HG02852 (cell line): ENCODE measurements around the gene SGTA.

Experiments
- ATAC-seq: cut with Tn5 transposase; IDR thresholded peaks from one replicate; pipeline ENCODE4 v1.9.1; 2021; ENCODE audit warnings: mild to moderate bottlenecking, moderate library complexity; ENCODE audit not compliant: unreplicated experiment

SGTA gene

DNA sequence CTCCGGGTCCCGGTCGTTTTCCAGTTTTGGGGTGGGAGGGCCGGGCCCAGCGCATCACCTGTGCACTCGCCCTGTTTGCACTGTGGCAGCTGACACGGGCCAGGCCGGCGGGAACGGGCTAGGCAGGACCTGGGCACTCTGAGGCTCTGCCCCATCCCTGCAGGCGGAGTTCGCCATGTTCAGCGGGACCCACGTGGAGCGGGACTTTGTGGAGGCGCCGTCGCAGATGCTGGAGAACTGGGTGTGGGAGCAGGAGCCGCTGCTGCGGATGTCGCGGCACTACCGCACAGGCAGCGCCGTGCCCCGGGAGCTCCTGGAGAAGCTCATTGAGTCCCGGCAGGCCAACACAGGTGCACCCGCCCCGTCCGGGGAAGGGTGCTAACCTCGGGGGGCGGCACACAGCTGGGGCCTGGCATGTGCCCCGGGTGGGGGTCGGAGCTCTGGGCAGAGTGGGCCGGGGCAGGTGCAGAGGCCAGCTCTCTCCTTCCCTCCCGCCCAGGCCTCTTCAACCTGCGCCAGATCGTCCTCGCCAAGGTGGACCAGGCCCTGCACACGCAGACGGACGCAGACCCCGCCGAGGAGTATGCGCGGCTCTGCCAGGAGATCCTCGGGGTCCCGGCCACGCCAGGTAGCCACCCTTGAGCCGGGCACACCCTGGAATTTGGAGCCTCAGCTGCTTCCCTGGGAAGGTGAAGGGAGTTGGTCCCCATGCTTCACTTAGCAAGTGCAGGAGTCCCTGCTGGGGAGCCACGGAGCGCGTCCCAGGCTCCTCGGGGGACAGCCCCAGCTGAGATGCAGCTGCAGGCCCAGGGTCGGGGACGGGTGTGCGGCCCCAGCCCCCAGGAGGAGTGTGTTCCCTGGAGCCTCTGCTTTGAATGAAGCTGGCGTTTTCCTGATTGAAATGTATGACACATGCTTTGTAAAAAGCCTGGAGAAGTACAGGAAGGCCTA, 27.3 kb upstream of the SGTA start:
- no peak for ATAC-seq

DNA sequence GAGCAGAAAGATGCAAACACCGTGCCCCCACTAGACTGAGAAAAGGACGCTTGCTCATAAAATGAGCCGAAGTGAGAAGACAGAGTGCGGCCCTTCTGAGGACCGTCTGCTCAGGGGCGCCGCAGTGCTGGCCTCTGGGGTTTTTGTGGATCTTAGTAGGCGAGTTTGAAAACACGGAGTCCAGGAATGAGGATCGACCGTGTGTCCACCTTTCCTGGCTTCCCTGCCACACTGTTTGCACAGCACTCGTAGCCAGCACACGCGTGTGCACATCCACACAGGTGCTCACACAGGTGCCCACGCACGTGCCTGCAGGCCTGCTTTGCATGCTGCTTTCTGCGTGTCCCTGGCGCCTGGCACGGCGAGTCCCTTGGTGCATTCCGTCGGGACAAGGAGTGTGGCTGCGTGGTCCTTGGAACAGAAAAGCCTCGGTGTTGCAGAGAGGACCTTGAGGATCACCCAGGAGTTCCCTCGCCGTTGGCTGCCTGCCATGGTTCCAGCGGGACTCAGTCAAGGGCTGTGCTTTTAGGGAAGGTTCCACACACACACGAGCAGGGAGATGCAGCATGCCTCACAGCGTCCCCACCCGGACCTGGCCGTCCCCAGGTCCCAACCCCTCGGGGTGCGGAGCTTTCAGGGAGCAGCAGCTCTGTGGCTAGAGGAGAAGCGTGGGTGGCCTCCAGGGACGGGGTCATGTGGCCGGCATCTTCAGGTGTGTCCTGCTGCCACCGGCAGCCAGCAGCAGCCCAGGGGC, 26.5 kb upstream of the SGTA start:
- ATAC-seq: no peak

DNA sequence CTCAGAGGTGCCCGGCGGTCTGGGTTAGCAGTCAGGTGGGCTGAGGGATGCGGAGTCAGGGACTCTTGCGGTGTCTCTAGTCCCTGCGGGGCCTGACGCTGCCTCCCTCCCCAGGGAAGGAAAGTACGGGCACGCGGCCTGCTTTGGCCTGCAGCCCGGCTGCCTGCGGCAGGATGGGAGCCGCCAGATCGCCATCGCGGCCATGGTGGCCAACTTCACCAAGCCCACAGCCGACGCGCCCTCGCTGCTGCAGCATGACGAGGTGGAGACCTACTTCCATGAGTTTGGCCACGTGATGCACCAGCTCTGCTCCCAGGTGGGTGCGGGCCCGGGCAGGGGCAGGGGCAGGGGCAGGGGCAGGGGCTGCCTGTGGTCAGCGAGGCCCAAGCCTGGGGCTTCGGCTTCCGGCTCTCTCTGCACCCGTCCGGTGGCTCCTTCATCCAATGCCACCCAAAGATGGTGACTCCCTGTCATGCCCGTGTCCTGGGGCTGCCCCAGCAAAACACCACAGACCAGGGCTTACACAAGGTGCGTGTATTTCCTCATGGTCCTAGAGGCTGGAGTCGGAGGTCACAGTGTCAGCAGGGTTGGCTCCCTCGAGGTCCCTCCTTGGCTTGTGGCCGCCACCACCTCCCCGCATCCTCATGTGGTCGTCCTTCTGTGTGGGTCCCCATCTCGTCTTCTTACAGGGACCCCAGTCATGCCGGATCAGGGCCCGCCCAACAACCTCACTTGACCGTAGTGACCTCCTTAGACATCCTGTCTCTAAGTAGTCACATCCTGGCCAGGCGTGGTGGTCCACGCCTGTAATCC, 25.3 kb upstream of the SGTA start:
- ATAC-seq: no peak

DNA sequence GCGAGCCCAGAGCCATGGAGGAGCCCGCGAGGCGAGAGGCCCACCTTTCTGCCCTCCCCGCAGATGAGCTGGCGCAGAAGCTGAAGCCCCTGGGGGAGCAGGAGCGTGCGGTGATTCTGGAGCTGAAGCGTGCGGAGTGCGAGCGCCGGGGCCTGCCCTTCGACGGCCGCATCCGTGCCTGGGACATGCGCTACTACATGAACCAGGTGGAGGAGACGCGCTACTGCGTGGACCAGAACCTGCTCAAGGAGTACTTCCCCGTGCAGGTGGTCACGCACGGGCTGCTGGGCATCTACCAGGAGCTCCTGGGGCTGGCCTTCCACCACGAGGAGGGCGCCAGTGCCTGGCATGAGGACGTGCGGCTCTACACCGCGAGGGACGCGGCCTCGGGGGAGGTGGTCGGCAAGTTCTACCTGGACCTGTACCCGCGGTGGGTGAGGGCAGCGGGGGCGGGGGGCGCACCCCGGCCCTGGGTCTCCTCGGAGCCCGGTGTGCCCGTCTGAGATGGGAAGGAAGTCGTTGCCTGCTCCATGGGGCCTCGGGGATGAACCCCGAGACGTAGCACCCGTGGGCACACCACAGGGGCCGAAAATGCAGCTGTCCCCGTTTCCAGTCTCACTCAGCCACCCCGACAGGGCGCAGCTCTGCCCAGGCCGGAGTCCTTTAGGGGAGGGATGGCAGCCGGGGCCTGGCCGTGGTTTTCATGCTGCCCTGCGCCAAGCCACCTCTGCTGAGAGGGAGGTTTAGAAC, 24.5 kb upstream of the SGTA start:
- ATAC-seq: no peak

DNA sequence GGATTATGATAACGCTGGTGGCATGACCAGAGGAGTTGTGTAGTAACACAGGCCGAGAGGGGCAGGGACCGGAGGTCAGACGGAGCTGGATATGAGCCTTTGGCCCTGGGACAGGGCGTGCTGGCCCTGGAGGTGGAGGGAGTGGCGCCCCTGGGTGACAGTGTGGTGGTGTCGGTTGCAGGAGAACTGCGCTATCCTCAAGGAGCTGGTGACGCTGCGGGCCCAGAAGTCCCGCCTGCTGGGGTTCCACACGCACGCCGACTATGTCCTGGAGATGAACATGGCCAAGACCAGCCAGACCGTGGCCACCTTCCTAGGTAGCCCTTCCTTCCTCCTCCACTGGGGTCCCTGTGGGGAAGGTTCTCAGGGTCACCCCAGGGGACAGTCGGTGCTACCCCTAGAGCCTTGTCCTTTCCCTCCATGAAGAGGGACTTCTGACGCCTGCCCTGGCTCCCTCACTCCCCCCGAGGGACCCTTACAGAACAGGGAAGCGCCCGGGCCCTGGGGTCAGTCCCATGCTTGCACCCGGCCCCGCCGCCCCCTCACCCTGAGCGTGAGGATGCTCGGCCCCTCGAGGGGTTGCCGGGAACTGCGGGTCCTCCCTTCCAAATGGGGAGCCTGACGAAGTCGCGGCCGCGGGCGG, 23.8 kb upstream of the SGTA start:
- no peak for ATAC-seq

DNA sequence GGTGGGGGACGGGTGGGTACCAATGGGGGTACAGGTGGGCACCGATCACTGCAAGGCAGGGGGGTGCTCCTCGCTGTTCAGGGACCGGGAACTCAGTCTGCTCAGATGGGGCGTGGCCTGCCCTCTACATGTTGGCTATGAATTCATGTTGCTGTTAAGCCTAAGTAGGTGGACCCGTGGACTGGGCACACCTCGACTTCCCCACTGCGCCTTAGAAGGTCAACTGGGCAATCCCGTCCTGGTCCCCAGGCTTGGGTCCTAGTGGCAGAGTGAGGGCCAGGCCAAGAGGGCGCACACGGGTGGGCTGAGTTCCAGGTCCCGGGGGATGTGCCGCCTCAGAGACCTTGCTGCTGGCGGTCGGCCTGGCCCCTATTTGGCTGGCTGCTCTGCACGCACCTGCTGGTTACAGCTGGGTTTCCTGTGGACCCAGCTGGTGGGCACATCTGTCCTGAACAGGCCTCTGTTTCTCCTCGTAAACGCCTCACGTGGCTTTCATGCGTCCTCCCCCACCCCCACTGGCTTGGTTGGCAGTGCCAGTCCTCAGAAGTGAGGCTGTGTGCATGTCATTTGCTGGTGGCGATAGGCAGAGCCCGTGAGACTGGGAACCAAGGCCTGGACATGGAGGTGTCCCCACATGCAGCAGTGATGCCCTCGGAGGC, 23.0 kb upstream of the SGTA start:
- no peak for ATAC-seq

DNA sequence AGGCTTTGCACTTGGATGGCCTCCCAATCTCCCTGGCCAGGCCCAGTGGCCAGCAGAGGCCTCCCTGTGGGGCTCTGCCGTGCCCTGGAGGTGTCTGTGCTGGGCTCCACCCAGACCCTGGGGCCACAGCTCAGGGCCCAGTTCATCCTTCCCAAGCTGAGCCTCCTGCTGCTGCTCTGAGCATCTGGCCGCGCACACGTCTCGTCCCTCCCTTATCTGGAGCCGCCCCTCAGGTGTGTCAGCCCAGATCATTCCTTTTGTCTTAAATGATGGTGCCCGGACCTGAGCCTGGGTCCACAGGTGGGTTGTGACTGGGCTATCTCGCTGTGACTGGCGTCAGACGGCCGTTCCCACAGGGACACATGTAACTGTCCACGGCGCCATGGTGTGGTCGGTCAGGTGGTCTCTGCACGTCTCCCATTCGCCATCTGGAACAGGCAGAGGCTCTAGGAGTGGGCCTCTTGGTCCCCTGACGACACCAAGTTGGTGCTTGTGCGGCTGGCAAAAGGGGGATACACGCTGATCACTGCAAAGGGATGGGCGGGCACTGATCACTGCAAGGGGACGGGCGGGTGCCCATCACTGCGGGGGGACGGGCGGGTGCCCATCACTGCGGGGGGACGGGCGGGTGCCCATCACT, 22.3 kb upstream of the SGTA start:
- no peak for ATAC-seq

DNA sequence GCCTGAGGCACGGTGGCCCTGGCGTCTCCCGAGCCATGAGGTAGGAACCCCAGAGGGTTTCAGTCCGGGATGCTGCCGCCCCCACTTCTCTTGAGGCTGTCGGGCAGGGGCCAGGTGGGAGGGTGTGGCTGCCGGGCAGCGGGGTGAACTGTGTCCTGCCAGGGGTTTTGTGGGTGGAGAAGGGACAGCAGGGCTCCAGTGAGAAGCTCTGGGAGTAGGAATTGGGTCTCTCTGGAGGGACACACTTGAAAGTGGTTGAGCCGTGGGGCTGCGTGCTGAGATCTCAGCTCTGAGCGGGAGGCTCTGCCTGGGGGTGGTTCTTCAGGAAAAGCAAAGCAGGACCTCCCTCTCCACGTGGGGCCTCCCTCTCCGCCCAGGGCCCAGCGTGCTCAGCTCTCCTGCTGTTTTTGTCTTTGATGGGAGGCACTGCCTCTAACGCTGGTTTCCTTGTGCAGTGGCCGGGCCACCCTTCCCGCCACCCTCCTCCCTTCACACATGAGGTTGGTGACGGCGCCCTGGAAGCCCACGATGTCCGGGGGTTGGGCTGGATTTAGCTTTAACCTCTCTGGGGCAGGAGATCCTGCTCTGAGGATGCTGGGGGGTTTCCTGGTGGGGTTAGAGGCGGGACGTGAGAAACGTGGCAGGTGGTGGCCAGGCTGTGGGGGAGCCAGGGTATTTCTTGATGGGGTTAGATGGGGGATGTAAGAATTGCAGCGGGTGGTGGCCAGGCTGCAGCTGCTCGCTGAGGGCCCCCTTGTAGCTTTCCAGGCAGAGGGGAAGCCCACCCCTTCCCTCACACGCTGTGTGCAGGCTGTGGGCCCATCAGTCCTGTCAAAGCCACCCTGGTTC, 21.3 kb upstream of the SGTA start:
- no peak for ATAC-seq

DNA sequence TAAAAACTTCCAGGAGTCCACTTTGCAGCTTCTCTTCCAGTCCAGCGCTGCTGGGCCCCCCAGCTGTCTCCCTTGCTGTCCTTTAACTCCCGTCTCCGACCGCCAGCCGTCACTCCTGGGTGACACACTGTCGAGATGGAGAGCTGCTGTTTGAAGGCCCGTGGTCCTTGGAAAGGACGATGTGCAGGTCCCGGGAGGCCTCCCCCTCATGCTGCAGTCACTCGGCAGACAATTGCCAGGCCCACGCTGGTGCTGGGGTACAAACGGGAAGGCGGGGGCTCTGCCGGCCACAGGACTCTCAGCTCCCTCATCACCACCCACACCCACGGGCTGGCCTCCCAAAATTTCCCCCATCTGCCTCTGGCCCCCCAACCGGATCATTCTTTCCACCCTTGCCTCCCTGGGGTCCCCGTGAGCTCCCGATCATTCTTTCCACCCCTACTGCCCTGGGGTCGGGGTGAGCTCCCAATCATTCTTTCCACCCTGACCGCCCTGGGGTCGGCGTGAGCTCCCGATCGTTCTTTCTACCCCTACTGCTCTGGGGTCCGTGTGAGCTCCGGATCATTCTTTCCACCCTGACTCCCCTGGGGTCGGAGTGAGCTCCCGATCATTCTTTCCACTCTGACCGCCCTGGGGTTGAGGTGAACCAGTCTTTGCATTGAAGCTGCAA, 20.5 kb upstream of the SGTA start:
- no peak for ATAC-seq

DNA sequence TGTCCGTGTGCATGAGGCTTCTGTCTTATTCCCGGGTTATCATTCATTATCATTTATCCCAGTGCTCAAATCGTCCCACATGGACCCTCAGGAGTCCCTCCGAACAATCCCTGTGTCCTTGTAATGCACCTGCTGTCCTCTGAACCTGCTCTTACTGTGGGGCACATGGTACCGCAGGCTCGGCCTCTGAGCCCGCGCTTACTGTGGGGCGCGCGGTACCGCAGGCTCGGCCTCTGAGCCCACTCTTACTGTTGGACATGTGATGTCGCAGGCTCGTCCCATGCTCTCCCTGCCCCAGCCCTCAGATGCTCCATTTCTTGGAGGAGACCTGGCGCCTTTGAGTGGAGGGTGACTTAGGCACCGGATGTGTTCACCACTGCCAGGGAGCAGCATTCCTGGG, 19.8 kb upstream of the SGTA start:
- ATAC-seq: no peak

DNA sequence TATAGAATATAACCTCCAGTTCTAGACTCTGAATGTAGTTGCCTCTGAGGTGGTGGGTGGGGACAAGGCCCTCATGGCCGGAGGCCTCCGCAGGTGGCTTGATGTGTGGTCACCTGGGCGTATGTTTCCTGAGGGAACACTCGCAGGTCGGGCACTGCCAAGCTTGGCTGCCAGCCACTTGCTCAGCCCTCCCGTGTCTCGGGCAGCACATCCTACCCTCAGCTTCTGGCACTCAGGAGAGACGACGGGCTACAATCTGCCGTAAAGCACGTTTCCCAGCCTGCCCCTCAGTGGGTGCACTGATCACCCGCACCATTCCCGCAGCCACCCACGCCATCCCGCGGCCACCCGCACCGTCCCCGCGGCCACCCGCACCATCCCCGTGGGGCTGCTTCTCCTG, 17.4 kb upstream of the SGTA start:
- no peak for ATAC-seq

DNA sequence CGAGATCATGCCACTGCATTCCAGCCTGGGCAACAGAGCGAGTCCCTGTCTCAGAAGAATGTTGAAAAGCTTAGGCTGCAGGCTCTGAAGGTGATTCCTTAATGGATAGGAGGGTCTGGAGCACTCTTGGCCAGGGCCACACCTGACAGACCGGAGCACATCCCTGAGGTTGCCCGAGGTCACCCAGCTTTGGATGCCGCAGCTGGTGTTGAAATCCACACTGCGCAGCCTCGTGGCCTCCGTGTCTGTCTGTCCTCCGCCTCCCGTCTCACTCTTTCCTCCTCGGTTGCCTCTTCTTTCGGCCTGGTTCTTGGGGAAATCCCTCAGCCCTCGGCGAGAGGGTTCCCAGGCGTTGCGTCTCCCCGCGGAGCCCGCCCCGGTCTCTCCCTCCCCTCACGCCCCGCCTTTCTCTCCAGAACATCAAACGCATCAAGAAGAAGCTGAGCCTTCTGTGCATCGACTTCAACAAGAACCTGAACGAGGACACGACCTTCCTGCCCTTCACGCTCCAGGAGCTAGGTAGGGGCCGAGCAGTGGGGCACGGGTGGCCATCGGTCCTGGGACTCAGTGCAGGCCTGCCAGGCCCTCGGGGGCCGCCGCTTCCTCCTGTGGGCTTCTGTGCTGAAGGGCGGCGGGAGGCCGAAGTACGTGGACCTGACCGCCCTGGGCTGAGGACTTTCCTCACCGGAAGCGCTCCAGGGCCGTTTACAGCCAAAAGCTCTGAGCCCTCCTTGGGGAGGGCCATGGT, 16.4 kb upstream of the SGTA start:
- ATAC-seq: no peak

DNA sequence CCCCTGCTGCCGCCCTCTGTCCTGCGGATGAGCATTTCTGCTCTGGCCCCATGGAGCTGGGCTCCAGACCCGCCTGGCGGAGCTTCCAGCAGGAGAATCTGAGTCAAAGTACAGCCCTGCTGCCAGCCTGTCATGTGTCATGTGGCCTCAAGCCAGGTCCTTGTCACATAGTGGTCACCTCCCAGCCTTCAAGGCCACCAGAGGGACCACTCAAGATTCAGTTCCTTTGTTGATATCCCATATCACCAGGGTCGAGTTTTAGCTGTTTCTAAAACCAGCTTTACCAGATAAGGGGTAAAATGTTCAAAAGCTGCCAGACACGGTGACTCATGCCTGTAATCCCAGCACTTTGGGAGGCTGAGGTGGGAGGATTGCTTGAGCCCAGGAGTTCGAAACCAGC, 15.7 kb upstream of the SGTA start:
- ATAC-seq: no peak

DNA sequence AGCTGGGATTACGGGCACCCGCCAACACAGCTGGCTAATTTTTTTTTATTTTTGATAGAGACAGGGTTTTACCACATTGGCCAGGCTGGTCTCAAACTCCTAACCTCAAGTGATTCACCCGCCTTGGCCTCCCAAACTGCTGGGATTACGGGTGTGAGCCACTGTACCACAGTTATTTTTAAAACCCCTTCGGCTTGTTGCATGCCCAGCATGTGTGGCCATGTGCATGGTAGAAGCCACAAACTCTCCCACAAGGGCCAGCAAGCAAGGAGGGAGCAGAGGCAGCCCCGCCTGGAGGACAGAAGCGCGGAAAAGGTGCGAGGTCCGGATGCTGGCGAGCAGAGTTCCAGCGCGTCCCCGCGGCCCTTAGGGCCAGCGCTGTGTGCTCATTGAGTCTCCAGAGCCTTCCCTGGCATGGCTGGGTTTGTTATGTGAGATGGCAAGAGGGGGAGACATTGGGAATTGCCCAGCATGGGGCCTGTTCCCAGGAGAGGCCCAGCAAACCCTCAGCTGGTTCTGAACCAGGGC, 15.1 kb upstream of the SGTA start:
- ATAC-seq: no peak

DNA sequence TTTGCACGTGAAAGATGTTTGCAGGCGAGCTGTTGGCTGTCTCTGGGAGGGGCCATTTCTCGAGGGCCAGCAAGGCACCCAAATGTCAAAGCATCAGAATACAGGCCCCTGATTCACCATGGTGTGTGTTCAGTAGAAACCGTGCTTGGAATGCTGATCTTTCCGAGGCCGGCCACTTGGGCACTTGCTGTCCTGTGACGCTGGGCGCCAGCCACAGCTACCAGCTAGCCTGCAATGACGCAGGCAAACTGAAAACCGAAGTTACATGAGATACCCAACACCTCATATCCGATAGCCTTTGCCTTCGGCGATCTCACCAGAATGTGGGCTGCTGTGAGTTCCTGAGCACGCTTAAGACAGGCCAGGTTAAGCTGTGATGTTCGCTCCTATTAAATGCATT, 14.2 kb upstream of the SGTA start:
- no peak for ATAC-seq

DNA sequence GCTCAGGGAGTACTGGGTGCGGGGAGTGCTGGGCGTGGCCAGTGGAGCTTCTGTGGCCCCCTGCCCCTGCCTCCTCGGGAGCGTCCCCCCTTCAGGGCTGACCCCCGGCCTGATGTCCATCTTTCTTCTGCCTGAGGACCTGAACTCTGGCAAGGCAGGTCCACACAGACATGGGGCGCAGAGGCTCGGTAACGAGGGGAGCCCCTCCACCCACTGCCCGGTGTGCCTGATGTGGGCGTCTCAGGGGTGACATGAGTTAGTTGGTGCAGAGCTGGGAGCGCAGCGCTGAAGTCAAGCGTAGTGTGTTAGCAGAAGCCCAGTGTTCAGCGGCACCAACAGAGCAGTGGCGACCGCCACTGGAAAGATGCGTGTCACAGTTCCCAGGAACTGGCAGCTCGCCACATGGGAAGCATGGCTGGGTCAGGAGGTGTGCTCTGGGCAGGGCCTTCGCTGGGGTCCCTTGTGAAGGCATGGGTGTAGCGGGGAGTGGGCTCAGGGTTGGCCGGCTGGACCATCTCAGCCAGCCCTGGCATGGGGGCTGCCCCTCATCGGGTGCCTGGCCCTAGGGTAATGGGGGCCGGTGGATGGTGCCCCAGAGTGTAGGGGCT, 13.7 kb upstream of the SGTA start:
- no peak for ATAC-seq
